ENCODE data around the gene SHISA8. TPM values are rescaled to one million over a fixed set of nuclear protein-coding genes. Genes with fewer than 3 reads are reported as not detected.

The SHISA8 gene
- total RNA-seq, 1 experiment from 2014 or later, result 2.4 TPM

DNA sequence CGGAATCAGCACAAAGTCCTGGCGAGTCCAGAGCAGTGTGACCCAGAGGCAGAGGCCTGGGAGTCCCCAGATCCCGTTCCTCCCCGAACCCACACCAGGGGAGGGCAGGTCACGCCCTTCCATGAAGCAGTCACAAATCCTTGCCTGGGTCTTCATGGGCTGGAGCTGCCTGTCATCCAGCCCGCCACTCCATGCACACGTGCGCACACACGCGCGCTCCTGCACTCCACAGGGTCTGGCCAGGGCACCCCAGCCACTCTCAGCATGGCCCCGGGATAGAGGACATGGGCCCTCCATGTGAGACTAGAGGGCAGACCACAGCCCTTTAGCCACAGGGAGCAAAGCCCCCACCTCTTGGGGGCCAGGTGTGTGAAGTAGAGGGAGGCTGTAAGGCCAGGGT, 17.5 kb upstream of the SHISA8 start (continued):
- TF ChIP-seq, protein P1, sequence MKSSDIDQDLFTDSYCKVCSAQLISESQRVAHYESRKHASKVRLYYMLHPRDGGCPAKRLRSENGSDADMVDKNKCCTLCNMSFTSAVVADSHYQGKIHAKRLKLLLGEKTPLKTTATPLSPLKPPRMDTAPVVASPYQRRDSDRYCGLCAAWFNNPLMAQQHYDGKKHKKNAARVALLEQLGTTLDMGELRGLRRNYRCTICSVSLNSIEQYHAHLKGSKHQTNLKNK (CRISPR knock-in tag; IDR thresholded peaks at IDR 0.05), result no peak
- TF ChIP-seq NR1H2 (CRISPR knock-in tag; IDR thresholded peaks at IDR 0.05) (no peak), GABPB1 (CRISPR knock-in tag; IDR thresholded peaks at IDR 0.05) (no peak), FOXP1 (CRISPR knock-in tag; IDR thresholded peaks at IDR 0.05; ENCODE audit: borderline replicate concordance) (no peak)

DNA sequence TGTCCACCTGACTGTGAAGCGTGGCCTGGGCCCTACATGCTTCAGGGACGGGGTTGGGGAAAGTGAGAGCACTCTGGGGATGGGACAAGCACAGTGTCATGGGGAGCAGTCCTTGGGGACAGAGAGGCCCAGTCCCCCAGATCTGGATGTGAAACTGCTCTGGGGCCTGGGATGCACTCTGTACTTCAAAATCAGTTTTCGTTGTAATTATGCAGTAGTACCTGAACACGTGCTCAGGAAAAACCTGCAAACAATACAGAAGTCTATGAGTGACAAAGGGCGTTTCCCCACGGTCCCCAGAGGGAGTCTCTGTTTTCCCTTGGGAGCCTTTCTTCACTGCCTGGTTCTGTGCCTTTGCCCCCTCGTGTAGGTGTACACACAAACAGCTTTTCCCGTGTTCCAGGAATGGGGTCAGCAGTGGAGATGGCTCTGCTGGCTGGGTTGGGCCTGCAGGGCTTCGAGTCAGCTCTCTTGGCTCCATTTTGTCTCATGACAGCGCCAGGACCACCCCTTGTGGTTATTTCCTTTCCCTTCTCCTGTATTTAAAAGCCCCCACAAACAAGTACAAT, 16.9 kb upstream of the SHISA8 start:
- peaks cover 8% of the 10 kb centered on the region for H3K4me1 Mint-ChIP-seq
- CTCF ChIA-PET, result interaction anchor here (0.6 to 1.1 kb wide), 4 partner anchors 9 to 155 kb away, joined by 3 to 4 read pairs (median 4); no protein-coding TSS in a partner anchor
- H3K27ac Mint-ChIP-seq, result no peak overlapping the region
- peaks cover 40% of the 10 kb centered on the region for H3K27me3 Mint-ChIP-seq (ENCODE audit: low read depth)
- peaks cover 4% of the 10 kb centered on the region; the same call in 1 of the 2 replicates for H3K36me3 Mint-ChIP-seq
- POLR2A ChIA-PET, result no interaction called here
- no peaks in the 10 kb centered on the region for H3K9me3 Mint-ChIP-seq
- DNase-seq (ENCODE audit: low spot score) (no peak), ATAC-seq (no peak)
- TF ChIP-seq FOXJ3 (CRISPR knock-in tag; IDR thresholded peaks at IDR 0.05; ENCODE audit: borderline replicate concordance), result no peak
- no peak for TF ChIP-seq NR2C2 (CRISPR knock-in tag; IDR thresholded peaks at IDR 0.05)
- no peak for TF ChIP-seq RELA (CRISPR knock-in tag; IDR thresholded peaks at IDR 0.05; ENCODE audit: borderline replicate concordance)
- no peak for TF ChIP-seq ZNF263 (CRISPR knock-in tag; IDR thresholded peaks at IDR 0.05; ENCODE audit: low read depth)
- TF ChIP-seq ZNF138 (CRISPR knock-in tag; conservative IDR thresholded peaks at IDR 0.05), result no peak
- TF ChIP-seq ZNF416 (CRISPR knock-in tag; IDR thresholded peaks at IDR 0.05), result no peak
- no peak for TF ChIP-seq PREB (CRISPR knock-in tag; IDR thresholded peaks at IDR 0.05; ENCODE audit: borderline replicate concordance)
- no peak overlapping the region for H3K4me3 Mint-ChIP-seq

- Mint-ChIP-seq H3K27ac (no peak overlapping the region), H3K9me3 (no peaks in the 10 kb centered on the region), H3K36me3 (no peaks in the 10 kb centered on the region), H3K4me3 (no peak overlapping the region), H3K27me3 (ENCODE audit: low read depth) (peaks cover 55% of the 10 kb centered on the region), H3K4me1 (peaks cover 15% of the 10 kb centered on the region)
- CTCF ChIA-PET, result interaction anchor here (1.4 to 6.8 kb wide), 4 partner anchors 10 to 232 kb away, joined by 6 to 143 read pairs (median 36); no protein-coding TSS in a partner anchor
- POLR2A ChIA-PET, result no interaction called here
- DNase-seq (ENCODE audit: low spot score) (no peak), ATAC-seq (no peak)
- TF ChIP-seq TEAD4 (CRISPR knock-in tag; IDR thresholded peaks at IDR 0.05), result no peak
- no peak for TF ChIP-seq SP1 (CRISPR knock-in tag; conservative IDR thresholded peaks at IDR 0.05)
- no peak for TF ChIP-seq NR1H2 (CRISPR knock-in tag; IDR thresholded peaks at IDR 0.05)
- TF ChIP-seq, protein P2, sequence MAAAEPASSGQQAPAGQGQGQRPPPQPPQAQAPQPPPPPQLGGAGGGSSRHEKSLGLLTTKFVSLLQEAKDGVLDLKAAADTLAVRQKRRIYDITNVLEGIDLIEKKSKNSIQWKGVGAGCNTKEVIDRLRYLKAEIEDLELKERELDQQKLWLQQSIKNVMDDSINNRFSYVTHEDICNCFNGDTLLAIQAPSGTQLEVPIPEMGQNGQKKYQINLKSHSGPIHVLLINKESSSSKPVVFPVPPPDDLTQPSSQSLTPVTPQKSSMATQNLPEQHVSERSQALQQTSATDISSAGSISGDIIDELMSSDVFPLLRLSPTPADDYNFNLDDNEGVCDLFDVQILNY (CRISPR knock-in tag; IDR thresholded peaks at IDR 0.05), result no peak
- TF ChIP-seq PREB (CRISPR knock-in tag; IDR thresholded peaks at IDR 0.05; ENCODE audit: borderline replicate concordance), result no peak
- TF ChIP-seq EMX1 (CRISPR knock-in tag; IDR thresholded peaks at IDR 0.05), result no peak
These were observed 14.5 kb upstream of the SHISA8 start for GRCh38 chr22:41929418-41929810.

DNA sequence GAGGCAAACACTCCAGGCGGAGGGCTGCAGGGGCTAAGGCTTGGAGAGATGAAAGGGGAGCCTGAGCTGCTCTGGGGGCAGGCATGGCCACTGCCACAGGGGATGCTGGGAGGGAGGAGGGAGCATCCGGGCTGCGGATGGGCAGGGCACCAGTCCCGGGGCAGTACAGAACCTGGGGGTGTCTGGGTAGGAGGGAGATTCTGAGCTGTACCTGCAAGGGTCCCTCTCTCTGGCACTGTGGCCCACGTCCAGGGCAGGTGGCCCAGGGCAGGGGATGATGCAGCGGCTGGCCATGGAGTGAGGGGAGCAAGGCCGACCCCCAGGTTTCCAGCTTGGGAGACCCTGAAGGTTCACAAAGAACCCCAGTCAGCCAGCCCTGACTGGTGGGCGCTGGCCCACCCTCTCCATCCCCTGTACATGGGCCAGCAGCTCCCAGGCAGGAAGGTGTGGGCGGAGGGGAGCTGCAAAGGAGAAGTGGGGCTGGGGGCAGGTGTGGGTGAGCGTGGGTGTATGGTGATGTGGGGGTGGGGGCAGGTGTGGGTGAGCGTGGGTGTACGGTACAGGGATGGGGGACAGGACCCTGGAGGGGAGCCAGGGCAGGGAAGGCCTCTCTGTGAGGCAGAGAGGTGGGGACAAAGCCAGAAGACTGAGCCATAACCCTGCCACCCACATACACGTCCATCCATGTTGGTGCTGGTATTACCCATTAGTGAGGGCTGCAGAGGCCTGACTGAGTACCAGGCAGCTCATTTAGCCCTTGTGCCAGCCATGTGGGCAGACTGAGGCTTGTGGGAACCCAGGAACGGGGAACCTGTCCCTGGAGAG, 13.9 kb upstream of the SHISA8 start:
- no peaks in the 10 kb centered on the region for H3K9me3 Mint-ChIP-seq
- peaks cover 61% of the 10 kb centered on the region for H3K27me3 Mint-ChIP-seq (ENCODE audit: low read depth)
- H3K27ac Mint-ChIP-seq, result no peak overlapping the region
- DNase-seq (ENCODE audit: low spot score) (no peak), ATAC-seq (peak; percentile 2; the same call in 1 of the 2 replicates)
- H3K36me3 Mint-ChIP-seq, result no peaks in the 10 kb centered on the region
- H3K4me1 Mint-ChIP-seq, result peaks cover 15% of the 10 kb centered on the region
- POLR2A ChIA-PET, result no interaction called here
- CTCF ChIA-PET, result interaction anchor here (1.4 to 6.8 kb wide), 6 partner anchors 9 to 232 kb away, joined by 3 to 143 read pairs (median 6); no protein-coding TSS in a partner anchor
- no peak overlapping the region for H3K4me3 Mint-ChIP-seq
- TF ChIP-seq, protein P3, sequence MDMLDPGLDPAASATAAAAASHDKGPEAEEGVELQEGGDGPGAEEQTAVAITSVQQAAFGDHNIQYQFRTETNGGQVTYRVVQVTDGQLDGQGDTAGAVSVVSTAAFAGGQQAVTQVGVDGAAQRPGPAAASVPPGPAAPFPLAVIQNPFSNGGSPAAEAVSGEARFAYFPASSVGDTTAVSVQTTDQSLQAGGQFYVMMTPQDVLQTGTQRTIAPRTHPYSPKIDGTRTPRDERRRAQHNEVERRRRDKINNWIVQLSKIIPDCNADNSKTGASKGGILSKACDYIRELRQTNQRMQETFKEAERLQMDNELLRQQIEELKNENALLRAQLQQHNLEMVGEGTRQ (CRISPR knock-in tag; IDR thresholded peaks at IDR 0.05), result peak; percentile 5; the same call in 1 of the 2 replicates
- no peak for TF ChIP-seq SMAD3 (CRISPR knock-in tag; IDR thresholded peaks at IDR 0.05; ENCODE audit: borderline replicate concordance)
- TF ChIP-seq, protein P4, sequence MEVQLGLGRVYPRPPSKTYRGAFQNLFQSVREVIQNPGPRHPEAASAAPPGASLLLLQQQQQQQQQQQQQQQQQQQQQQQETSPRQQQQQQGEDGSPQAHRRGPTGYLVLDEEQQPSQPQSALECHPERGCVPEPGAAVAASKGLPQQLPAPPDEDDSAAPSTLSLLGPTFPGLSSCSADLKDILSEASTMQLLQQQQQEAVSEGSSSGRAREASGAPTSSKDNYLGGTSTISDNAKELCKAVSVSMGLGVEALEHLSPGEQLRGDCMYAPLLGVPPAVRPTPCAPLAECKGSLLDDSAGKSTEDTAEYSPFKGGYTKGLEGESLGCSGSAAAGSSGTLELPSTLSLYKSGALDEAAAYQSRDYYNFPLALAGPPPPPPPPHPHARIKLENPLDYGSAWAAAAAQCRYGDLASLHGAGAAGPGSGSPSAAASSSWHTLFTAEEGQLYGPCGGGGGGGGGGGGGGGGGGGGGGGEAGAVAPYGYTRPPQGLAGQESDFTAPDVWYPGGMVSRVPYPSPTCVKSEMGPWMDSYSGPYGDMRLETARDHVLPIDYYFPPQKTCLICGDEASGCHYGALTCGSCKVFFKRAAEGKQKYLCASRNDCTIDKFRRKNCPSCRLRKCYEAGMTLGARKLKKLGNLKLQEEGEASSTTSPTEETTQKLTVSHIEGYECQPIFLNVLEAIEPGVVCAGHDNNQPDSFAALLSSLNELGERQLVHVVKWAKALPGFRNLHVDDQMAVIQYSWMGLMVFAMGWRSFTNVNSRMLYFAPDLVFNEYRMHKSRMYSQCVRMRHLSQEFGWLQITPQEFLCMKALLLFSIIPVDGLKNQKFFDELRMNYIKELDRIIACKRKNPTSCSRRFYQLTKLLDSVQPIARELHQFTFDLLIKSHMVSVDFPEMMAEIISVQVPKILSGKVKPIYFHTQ (CRISPR knock-in tag; IDR thresholded peaks at IDR 0.05), result no peak

Measured in WTC11 (cell line).